Esophagus squamous epithelium (tissue), 4 donors: Measurements from ENCODE around the gene EPB41L4B.

ENCODE experiments used
- CTCF ChIP-seq, 6 experiments: fragments of 450-650 bp in 4 of 6; fragments of 200-600 bp in 2 of 6; sonication (generic) in 2 of 6; IDR thresholded peaks; one replicate each; pipeline ENCODE4 v1.5.1; 2016 to 2019; ENCODE audit warnings: antibody characterized with exemption in 6 of 6, mild to moderate bottlenecking in 4 of 6, moderate library complexity in 4 of 6
- POLR2A ChIP-seq, 4 donors: fragments of 450-650 bp; IDR thresholded peaks; one replicate each; pipeline ENCODE4 v1.6.1; 2017; ENCODE audit warnings: antibody characterized with exemption in 4 of 4, mild to moderate bottlenecking in 4 of 4, moderate library complexity in 3 of 4

GRCh38 chr9:109319017-109319625 is 1.7 kb downstream of the EPB41L4B start:
- TF ChIP-seq CTCF (IDR thresholded peaks at IDR 0.05): no peak
- no peak for TF ChIP-seq POLR2A (IDR thresholded peaks at IDR 0.05)
